Measurements from ENCODE around the gene CCR9.

- TF ChIP-seq CTCF (IDR thresholded peaks at IDR 0.05) (no peak), EP300 (IDR thresholded peaks at IDR 0.05; ENCODE audit: low read depth) (no peak), POLR2A (IDR thresholded peaks at IDR 0.05) (no peak), POLR2AphosphoS5 (IDR thresholded peaks at IDR 0.05) (no peak)
Observed at GRCh38 chr3:45949432-45949831, 63.1 kb downstream of the CCR9 start.

All from transverse colon (tissue), 4 donors.